ENCODE results near the gene GJA10.

DNA sequence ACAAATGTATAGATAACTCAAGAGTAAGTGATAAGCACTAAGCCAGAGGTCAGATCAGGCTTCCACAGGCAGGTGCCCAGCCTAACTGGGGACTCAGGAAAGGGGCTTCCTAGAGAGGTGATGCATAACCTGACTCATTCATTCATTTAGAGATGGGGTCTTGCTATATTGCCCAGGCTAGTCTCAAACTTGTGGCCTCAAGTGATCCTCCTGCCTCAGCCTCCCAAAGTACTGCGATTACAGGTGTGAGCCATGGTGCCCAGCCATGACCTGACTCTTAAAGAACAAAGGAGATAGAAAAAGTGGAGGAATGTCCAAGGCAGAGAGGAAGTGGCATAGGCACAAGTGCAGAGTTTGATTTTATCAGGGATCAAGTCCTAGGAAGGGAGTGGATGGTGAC, 41.9 kb downstream of the GJA10 start:
- TF ChIP-seq ZNF274 (IDR thresholded peaks at IDR 0.05; ENCODE audit: low read depth, low read length) (no peak), SUZ12 (IDR thresholded peaks at IDR 0.05; ENCODE audit: extremely low read depth, insufficient read depth, insufficient read length) (no peak), YY1 (IDR thresholded peaks at IDR 0.05; ENCODE audit: insufficient read depth, insufficient read length) (no peak)

All from NT2/D1 (cell line).